Sigmoid colon (tissue), 4 donors: ENCODE measurements around the gene KIDINS220.

Source experiments
- EP300 ChIP-seq, 4 donors: sonication (generic); formaldehyde crosslinking; IDR thresholded peaks; one replicate each; pipeline ENCODE4 v1.6.1; 2017; ENCODE audit warnings: antibody characterized with exemption in 4 of 4
- TF ChIP-seq, protein P1 (sequence below), 4 experiments: fragments of 450-650 bp in 3 of 4; fragments of 200-600 bp in 1 of 4; IDR thresholded peaks; one replicate each; pipeline ENCODE4 v1.5.1; 2016 to 2019; ENCODE audit warnings: antibody characterized with exemption in 4 of 4, mild to moderate bottlenecking in 3 of 4, moderate library complexity in 2 of 4

DNA sequence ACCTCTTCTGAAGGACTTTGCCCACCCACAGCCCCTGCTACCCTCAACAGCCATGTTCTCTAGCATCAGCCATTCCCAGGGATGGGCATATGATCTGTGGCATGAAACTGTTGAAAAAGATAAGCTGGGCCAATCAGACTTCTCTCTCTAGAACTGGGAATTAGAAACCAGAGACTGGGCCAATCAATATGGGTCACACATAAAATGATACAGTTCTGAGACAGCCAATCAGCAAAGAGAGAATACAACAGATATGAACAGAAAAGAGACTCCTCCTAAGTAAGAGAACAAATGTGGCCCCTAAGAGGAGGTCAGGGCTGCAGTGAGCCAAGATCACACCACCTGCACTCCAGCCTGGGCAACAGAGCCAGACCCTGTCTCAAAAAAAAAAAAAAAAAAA lies 2.1 kb downstream of the KIDINS220 start:
- TF ChIP-seq EP300 (IDR thresholded peaks at IDR 0.05), result no peak
- TF ChIP-seq, protein P1, sequence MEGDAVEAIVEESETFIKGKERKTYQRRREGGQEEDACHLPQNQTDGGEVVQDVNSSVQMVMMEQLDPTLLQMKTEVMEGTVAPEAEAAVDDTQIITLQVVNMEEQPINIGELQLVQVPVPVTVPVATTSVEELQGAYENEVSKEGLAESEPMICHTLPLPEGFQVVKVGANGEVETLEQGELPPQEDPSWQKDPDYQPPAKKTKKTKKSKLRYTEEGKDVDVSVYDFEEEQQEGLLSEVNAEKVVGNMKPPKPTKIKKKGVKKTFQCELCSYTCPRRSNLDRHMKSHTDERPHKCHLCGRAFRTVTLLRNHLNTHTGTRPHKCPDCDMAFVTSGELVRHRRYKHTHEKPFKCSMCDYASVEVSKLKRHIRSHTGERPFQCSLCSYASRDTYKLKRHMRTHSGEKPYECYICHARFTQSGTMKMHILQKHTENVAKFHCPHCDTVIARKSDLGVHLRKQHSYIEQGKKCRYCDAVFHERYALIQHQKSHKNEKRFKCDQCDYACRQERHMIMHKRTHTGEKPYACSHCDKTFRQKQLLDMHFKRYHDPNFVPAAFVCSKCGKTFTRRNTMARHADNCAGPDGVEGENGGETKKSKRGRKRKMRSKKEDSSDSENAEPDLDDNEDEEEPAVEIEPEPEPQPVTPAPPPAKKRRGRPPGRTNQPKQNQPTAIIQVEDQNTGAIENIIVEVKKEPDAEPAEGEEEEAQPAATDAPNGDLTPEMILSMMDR (IDR thresholded peaks at IDR 0.05), result no peak
